Natural killer cell (primary cell): ENCODE results near the gene DNASE1L1. TPM values are rescaled to one million over a fixed set of nuclear protein-coding genes. Genes with fewer than 3 reads are reported as not detected.
A peak's percentile ranks its signal among the peaks of the same experiment; 100 is the strongest.

Experiments
- ATAC-seq, 3 donors: fragments of 150-1000 bp in 2 of 3; fragments of 200-7000 bp in 1 of 3; cut with Tn5 transposase; 1 replicate in 1 of 3; 2 replicates in 2 of 3; pipeline ENCODE4 v1.10.0; 2021; ENCODE audit warnings: mild to moderate bottlenecking in 2 of 3, moderate library complexity in 2 of 3
- DNase-seq, 2 donors: peaks; one replicate each; pipeline versions ENCODE4 v3.0.0 to v3.0.0-alpha.2; 2013 to 2021; ENCODE audit warnings: mixed read lengths in 1 of 2
- H3K27ac ChIP-seq: one replicate; pipeline ENCODE4 v1.5.1; 2013; ENCODE audit warnings: mild to moderate bottlenecking, low read length
- H3K27me3 ChIP-seq: one replicate; pipeline ENCODE4 v1.6.1; 2013; ENCODE audit warnings: low read length; ENCODE audit not compliant: control insufficient read depth, insufficient read depth
- H3K36me3 ChIP-seq: one replicate; pipeline ENCODE4 v1.6.1; 2013; ENCODE audit warnings: low read length; ENCODE audit not compliant: control insufficient read depth, insufficient read depth
- H3K4me1 ChIP-seq: one replicate; pipeline ENCODE4 v1.6.1; 2013; ENCODE audit warnings: low read length; ENCODE audit not compliant: control insufficient read depth, insufficient read depth
- H3K4me3 ChIP-seq: one replicate; pipeline ENCODE4 v1.5.1; 2013; ENCODE audit warnings: low read length
- H3K9me3 ChIP-seq: one replicate; pipeline ENCODE4 v1.6.1; 2013; ENCODE audit warnings: low read length; ENCODE audit not compliant: control insufficient read depth, insufficient read depth
- H3K27ac Mint-ChIP-seq, 2 donors: one replicate each; pipeline ENCODE4 v1.8.0; 2022; ENCODE audit warnings: mild to moderate bottlenecking in 2 of 2, mixed read lengths in 2 of 2, moderate library complexity in 1 of 2
- H3K27me3 Mint-ChIP-seq, 2 donors: one replicate each; pipeline ENCODE4 v1.8.0; 2022; ENCODE audit warnings: low read depth in 2 of 2, mixed read lengths in 2 of 2
- H3K36me3 Mint-ChIP-seq: one replicate; pipeline ENCODE4 v1.8.0; 2022; ENCODE audit warnings: mixed read lengths
- H3K4me1 Mint-ChIP-seq, 2 donors: one replicate each; pipeline ENCODE4 v1.8.0; 2022; ENCODE audit warnings: mixed read lengths in 2 of 2
- H3K4me3 Mint-ChIP-seq: one replicate; pipeline ENCODE4 v1.8.0; 2022; ENCODE audit warnings: mild to moderate bottlenecking, moderate library complexity, mixed read lengths
- H3K9me3 Mint-ChIP-seq, 2 donors: one replicate each; pipeline ENCODE4 v1.8.0; 2022; ENCODE audit warnings: mixed read lengths in 2 of 2
- CTCF ChIP-seq: fragments of 200-600 bp; IDR thresholded peaks from one replicate; pipeline ENCODE4 v1.8.0; 2022; ENCODE audit warnings: antibody characterized with exemption
- WGBS: methylation state at CpG from one replicate; pipeline ENCODE4 v1.1.7; 2013; ENCODE audit warnings: missing lambda C conversion rate; ENCODE audit not compliant: insufficient coverage; 5-methylcytosine and 5-hydroxymethylcytosine counted together
- intact Hi-C: fragments of 100-400 bp; cut with micrococcal nuclease; formaldehyde crosslinking; loops from one replicate; pipeline ENCODE4 v1.14.2; 2022
- total RNA-seq, 4 donors: library from RNA; stranded (reverse); fragments of 120-200 nt in 1 of 4; gene quantifications; one replicate each; pipeline versions ENCODE4 v1.2.3 to v1.2.4, GENCODE V29; 2013 to 2022

The DNASE1L1 gene
- total RNA-seq, 3 donors from 2014 or later (not counting 1 experiment from before 2014, with no cell fraction given) = 16.7 to 19.6 (median 16.8) TPM

- Mint-ChIP-seq H3K4me1 (peaks cover 11 to 12% of the 10 kb centered on the region in 2 donors), H3K27ac (peak overlapping the region; percentile 48 to 80), H3K36me3 (no peaks in the 10 kb centered on the region), H3K27me3 (no peaks in the 10 kb centered on the region), H3K4me3 (peak overlapping the region; percentile 35), H3K9me3 (no peaks in the 10 kb centered on the region)
- H3K4me3 ChIP-seq = no peak overlapping the region
- H3K27ac ChIP-seq = no peak overlapping the region
- H3K4me1 ChIP-seq = peaks cover 16% of the 10 kb centered on the region
- H3K27me3 ChIP-seq = no peaks in the 10 kb centered on the region
- DNase-seq = no peak
- WGBS = 74% methylated on average over 7 of the region's 8 CpGs
- peaks cover 6% of the 10 kb centered on the region for H3K36me3 ChIP-seq
- ATAC-seq = no peak
- intact Hi-C loops = no loop called here
- no peaks in the 10 kb centered on the region for H3K9me3 ChIP-seq
- TF ChIP-seq CTCF = no peak
These were observed 24.7 kb downstream of the DNASE1L1 start for GRCh38 chrX:154384284-154384892.

GRCh38 chrX:154383359-154384283, 25.4 kb downstream of the DNASE1L1 start:
- Mint-ChIP-seq H3K4me3 (no peak overlapping the region), H3K27ac (peak overlapping the region; percentile 48 to 80), H3K4me1 (peaks cover 11 to 12% of the 10 kb centered on the region in 2 donors), H3K9me3 (no peaks in the 10 kb centered on the region), H3K36me3 (no peaks in the 10 kb centered on the region), H3K27me3 (no peaks in the 10 kb centered on the region)
- intact Hi-C loops = no loop called here
- DNase-seq (no peak), ATAC-seq (no peak)
- no peak overlapping the region for H3K27ac ChIP-seq
- H3K36me3 ChIP-seq = peaks cover 6% of the 10 kb centered on the region
- H3K4me1 ChIP-seq = peaks cover 16% of the 10 kb centered on the region
- WGBS = 89% methylated on average over 9 of the region's 14 CpGs
- no peak for TF ChIP-seq CTCF
- H3K9me3 ChIP-seq = no peaks in the 10 kb centered on the region
- no peak overlapping the region for H3K4me3 ChIP-seq
- H3K27me3 ChIP-seq = no peaks in the 10 kb centered on the region

- Mint-ChIP-seq H3K4me1 (peaks cover 11 to 12% of the 10 kb centered on the region in 2 donors), H3K4me3 (no peak overlapping the region), H3K27me3 (no peaks in the 10 kb centered on the region), H3K27ac (no peak overlapping the region), H3K9me3 (no peaks in the 10 kb centered on the region), H3K36me3 (no peaks in the 10 kb centered on the region)
- intact Hi-C loops = no loop called here
- Histone ChIP-seq H3K9me3 (no peaks in the 10 kb centered on the region), H3K4me3 (no peak overlapping the region), H3K4me1 (peaks cover 22% of the 10 kb centered on the region), H3K27me3 (no peaks in the 10 kb centered on the region), H3K36me3 (peaks cover 6% of the 10 kb centered on the region), H3K27ac (no peak overlapping the region)
- DNase-seq (no peak), ATAC-seq (no peak)
- WGBS = 87% methylated on average over 8 of the region's 11 CpGs
- TF ChIP-seq CTCF = no peak
These were observed 26.5 kb downstream of the DNASE1L1 start for GRCh38 chrX:154382483-154383069.
